SK-N-SH (cell line): ENCODE measurements around the gene UAP1L1.

Source experiments
- CHD2 ChIP-seq: fragments of 150-350 bp; IDR thresholded peaks from 2 replicates; pipeline ENCODE4 v1.6.1; 2018; ENCODE audit warnings: low read length; ENCODE audit not compliant: partially characterized antibody
- EP300 ChIP-seq, 2 experiments: IDR thresholded peaks; 2 replicates each; pipeline versions ENCODE4 v1.4.0 to v1.6.1; 2012; ENCODE audit warnings: borderline replicate concordance in 1 of 2, low read depth in 1 of 2, low read length in 1 of 2
- FOXM1 ChIP-seq: IDR thresholded peaks from 2 replicates; pipeline ENCODE4 v1.4.0; 2012; ENCODE audit warnings: low read depth, mild to moderate bottlenecking
- JUND ChIP-seq: IDR thresholded peaks from 2 replicates; pipeline ENCODE4 v1.4.0; 2012
- RAD21 ChIP-seq: IDR thresholded peaks from 2 replicates; pipeline ENCODE4 v1.6.1; 2012; ENCODE audit warnings: mild to moderate bottlenecking, low read length
- RCOR1 ChIP-seq: fragments of 150-350 bp; IDR thresholded peaks from 2 replicates; pipeline ENCODE4 v1.6.1; 2017; ENCODE audit warnings: antibody characterized with exemption, low read length
- SIN3A ChIP-seq: IDR thresholded peaks from 2 replicates; pipeline ENCODE4 v1.6.1; 2012; ENCODE audit warnings: low read depth, mild to moderate bottlenecking, low read length, moderate library complexity, borderline replicate concordance
- TCF12 ChIP-seq: IDR thresholded peaks from 2 replicates; pipeline ENCODE4 v1.4.0; 2012
- TF ChIP-seq, protein P1 (sequence below): fragments of 200-600 bp; sonication (generic); IDR thresholded peaks from 2 replicates; pipeline ENCODE4 v1.6.1; 2017; ENCODE audit warnings: antibody characterized with exemption, mild to moderate bottlenecking, moderate library complexity
- TF ChIP-seq, protein P2 (sequence below): IDR thresholded peaks from 2 replicates; pipeline ENCODE4 v1.4.0; 2012; ENCODE audit warnings: low read depth
- TF ChIP-seq, protein P3 (sequence below): fragments of 150-350 bp; IDR thresholded peaks from 2 replicates; pipeline ENCODE4 v1.6.1; 2017; ENCODE audit warnings: antibody characterized with exemption, low read length, low read depth, borderline replicate concordance
- TF ChIP-seq, protein P4 (sequence below): IDR thresholded peaks from 2 replicates; pipeline ENCODE4 v1.4.0; 2012; ENCODE audit warnings: low read depth, borderline replicate concordance

DNA sequence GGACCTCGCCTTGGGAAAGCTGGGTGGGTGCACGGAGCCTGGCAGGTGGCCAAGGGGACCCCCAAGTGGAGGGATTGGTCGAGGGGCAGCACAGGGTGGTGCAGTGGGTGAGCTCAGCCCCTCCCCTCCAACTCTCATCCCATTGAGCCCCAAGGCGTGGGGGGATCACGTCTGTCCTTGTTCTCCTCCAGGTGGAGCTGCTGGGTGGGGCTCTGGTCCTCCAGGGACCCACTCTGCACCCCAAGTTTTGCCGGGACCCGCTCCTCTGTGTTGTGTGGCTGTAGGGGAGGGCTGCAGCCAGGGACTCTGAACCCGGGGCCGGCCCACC is 41.8 kb upstream of the UAP1L1 start:
- TF ChIP-seq RCOR1 (no peak), JUND (no peak), SIN3A (no peak), TCF12 (no peak), RAD21 (no peak), FOXM1 (no peak), CHD2 (no peak), EP300 (IDR thresholded peaks at IDR 0.05; ENCODE audit: borderline replicate concordance in 1 of 2, low read depth in 1 of 2, low read length in 1 of 2) (no peak)
- TF ChIP-seq, protein P1, sequence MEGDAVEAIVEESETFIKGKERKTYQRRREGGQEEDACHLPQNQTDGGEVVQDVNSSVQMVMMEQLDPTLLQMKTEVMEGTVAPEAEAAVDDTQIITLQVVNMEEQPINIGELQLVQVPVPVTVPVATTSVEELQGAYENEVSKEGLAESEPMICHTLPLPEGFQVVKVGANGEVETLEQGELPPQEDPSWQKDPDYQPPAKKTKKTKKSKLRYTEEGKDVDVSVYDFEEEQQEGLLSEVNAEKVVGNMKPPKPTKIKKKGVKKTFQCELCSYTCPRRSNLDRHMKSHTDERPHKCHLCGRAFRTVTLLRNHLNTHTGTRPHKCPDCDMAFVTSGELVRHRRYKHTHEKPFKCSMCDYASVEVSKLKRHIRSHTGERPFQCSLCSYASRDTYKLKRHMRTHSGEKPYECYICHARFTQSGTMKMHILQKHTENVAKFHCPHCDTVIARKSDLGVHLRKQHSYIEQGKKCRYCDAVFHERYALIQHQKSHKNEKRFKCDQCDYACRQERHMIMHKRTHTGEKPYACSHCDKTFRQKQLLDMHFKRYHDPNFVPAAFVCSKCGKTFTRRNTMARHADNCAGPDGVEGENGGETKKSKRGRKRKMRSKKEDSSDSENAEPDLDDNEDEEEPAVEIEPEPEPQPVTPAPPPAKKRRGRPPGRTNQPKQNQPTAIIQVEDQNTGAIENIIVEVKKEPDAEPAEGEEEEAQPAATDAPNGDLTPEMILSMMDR: no peak; the same call in none of the 2 replicates
- TF ChIP-seq, protein P2, sequence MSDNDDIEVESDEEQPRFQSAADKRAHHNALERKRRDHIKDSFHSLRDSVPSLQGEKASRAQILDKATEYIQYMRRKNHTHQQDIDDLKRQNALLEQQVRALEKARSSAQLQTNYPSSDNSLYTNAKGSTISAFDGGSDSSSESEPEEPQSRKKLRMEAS: no peak
- TF ChIP-seq, protein P3, sequence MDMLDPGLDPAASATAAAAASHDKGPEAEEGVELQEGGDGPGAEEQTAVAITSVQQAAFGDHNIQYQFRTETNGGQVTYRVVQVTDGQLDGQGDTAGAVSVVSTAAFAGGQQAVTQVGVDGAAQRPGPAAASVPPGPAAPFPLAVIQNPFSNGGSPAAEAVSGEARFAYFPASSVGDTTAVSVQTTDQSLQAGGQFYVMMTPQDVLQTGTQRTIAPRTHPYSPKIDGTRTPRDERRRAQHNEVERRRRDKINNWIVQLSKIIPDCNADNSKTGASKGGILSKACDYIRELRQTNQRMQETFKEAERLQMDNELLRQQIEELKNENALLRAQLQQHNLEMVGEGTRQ: no peak
- TF ChIP-seq, protein P4, sequence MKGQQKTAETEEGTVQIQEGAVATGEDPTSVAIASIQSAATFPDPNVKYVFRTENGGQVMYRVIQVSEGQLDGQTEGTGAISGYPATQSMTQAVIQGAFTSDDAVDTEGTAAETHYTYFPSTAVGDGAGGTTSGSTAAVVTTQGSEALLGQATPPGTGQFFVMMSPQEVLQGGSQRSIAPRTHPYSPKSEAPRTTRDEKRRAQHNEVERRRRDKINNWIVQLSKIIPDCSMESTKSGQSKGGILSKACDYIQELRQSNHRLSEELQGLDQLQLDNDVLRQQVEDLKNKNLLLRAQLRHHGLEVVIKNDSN: no peak
